T-helper 2 cell (primary cell): ENCODE data around the gene KIF16B.

Experiments used
- DNase-seq, 5 experiments: peaks; one replicate each; pipeline versions ENCODE4 v3.0.0 to v3.0.0-alpha.2; 2012 to 2022

KIF16B gene

GRCh38 chr20:16350465-16350864 lies 222.8 kb downstream of the KIF16B start:
- no peak for DNase-seq

- DNase-seq, result no peak
Measured at GRCh38 chr20:16349523-16350260, 223.6 kb downstream of the KIF16B start.

- DNase-seq, result no peak
Measured at GRCh38 chr20:16346956-16347355, 226.3 kb downstream of the KIF16B start.

GRCh38 chr20:16337707-16338106 lies 235.5 kb downstream of the KIF16B start:
- no peak for DNase-seq

GRCh38 chr20:16327606-16328005 lies 245.6 kb downstream of the KIF16B start:
- DNase-seq, result no peak

GRCh38 chr20:16321291-16321690 lies 252.0 kb downstream of the KIF16B start:
- no peak for DNase-seq

- no peak for DNase-seq
Measured at GRCh38 chr20:16317445-16318362, 255.5 kb downstream of the KIF16B start.

GRCh38 chr20:16316513-16316912 lies 256.7 kb downstream of the KIF16B start:
- DNase-seq, result no peak

GRCh38 chr20:16314748-16315159 lies 258.5 kb downstream of the KIF16B start:
- no peak for DNase-seq

GRCh38 chr20:16314320-16314719 lies 258.9 kb downstream of the KIF16B start:
- DNase-seq, result no peak

GRCh38 chr20:16313917-16314316 lies 259.3 kb downstream of the KIF16B start:
- DNase-seq, result no peak

GRCh38 chr20:16312998-16313397 lies 260.2 kb downstream of the KIF16B start:
- DNase-seq, result no peak

- DNase-seq, result no peak
Measured at GRCh38 chr20:16311756-16312155, 261.5 kb downstream of the KIF16B start.

- no peak for DNase-seq
Measured at GRCh38 chr20:16308754-16309153, 264.5 kb downstream of the KIF16B start.

GRCh38 chr20:16302818-16303217 lies 270.4 kb downstream of the KIF16B start:
- no peak for DNase-seq

GRCh38 chr20:16301986-16302385 lies 271.3 kb downstream of the KIF16B start:
- DNase-seq, result no peak

GRCh38 chr20:16299897-16300296 lies 273.4 kb downstream of the KIF16B start:
- no peak for DNase-seq

- DNase-seq, result no peak
Measured at GRCh38 chr20:16296931-16297330, 276.3 kb downstream of the KIF16B start.

GRCh38 chr20:16295534-16295933 lies 277.7 kb downstream of the KIF16B start:
- no peak for DNase-seq

- no peak for DNase-seq
Measured at GRCh38 chr20:16293590-16293989, 279.7 kb downstream of the KIF16B start.

- no peak for DNase-seq
Measured at GRCh38 chr20:16292226-16292880, 280.9 kb downstream of the KIF16B start.

GRCh38 chr20:16290358-16290757 lies 282.9 kb downstream of the KIF16B start:
- no peak for DNase-seq

- DNase-seq, result no peak
Measured at GRCh38 chr20:16287776-16288175, 285.5 kb downstream of the KIF16B start.
